A549 (cell line): ENCODE measurements around the gene UTP15. TPM values are rescaled to one million over a fixed set of nuclear protein-coding genes. Genes with fewer than 3 reads are reported as not detected.

Experiments
- ATAC-seq, 2 experiments: fragments of 200-7000 bp in 1 of 2; fragments of >200 bp in 1 of 2; cut with Nextera tagmentation in 1 of 2; cut with Tn5 transposase in 1 of 2; 3 replicates each; pipeline versions ENCODE4 v1.8.0 to v1.9.1; 2018 to 2020; ENCODE audit warnings: mild to moderate bottlenecking in 1 of 2, moderate library complexity in 1 of 2
- CTCF ChIA-PET: fragments of 300-600 bp; sonication (Branson Sonifier 250); formaldehyde crosslinking; extraction: SDS; loops from one replicate; lab custom pipeline; 2021; ENCODE audit warnings: antibody characterized with exemption, inconsistent platforms; lab: Yijun Ruan, JAX
- POLR2A ChIA-PET: fragments of 350-600 bp; formaldehyde crosslinking; extraction: SDS; loops from one replicate; lab custom pipeline; 2021; ENCODE audit warnings: antibody characterized with exemption, inconsistent platforms; lab: Yijun Ruan, JAX
- DNase-seq, 2 experiments: peaks; one replicate each; pipeline versions ENCODE4 v3.0.0 to v3.0.0-alpha.2; 2011 to 2016; ENCODE audit warnings: low read depth in 1 of 2, low spot score in 1 of 2
- FAIRE-seq: peaks from 2 replicates; lab custom pipeline; 2011; peaks lifted over from hg19 to GRCh38; lab: Jason Lieb, UNC
- H3K27ac ChIP-seq, 2 experiments: fragments of >200 bp; sonication (Bioruptor Twin); formaldehyde crosslinking; 3 replicates each; pipeline ENCODE4 v1.5.1; 2016 to 2017
- H3K4me1 ChIP-seq: fragments of >200 bp; sonication (Bioruptor Twin); formaldehyde crosslinking; 3 replicates; pipeline ENCODE4 v1.6.1; 2016
- H3K4me2 ChIP-seq: fragments of >200 bp; sonication (Bioruptor Twin); formaldehyde crosslinking; 3 replicates; pipeline ENCODE4 v1.6.1; 2016
- H3K4me3 ChIP-seq: fragments of >200 bp; sonication (Bioruptor Twin); formaldehyde crosslinking; 3 replicates; pipeline ENCODE4 v1.5.1; 2016
- H3K9me3 ChIP-seq: fragments of >200 bp; sonication (Bioruptor Twin); formaldehyde crosslinking; 3 replicates; pipeline ENCODE4 v1.6.1; 2016
- BHLHE40 ChIP-seq: IDR thresholded peaks from 2 replicates; pipeline ENCODE4 v1.6.1; 2012; ENCODE audit warnings: low read depth, low read length, inconsistent platforms
- CEBPB ChIP-seq, 2 experiments: fragments of >200 bp in 1 of 2; sonication (Bioruptor Twin) in 1 of 2; formaldehyde crosslinking in 1 of 2; IDR thresholded peaks; 2 replicates each; pipeline ENCODE4 v1.6.1; 2012 to 2016
- CHD4 ChIP-seq: fragments of 200-600 bp; sonication (generic); IDR thresholded peaks from 2 replicates; pipeline ENCODE4 v1.6.1; 2016; ENCODE audit warnings: antibody characterized with exemption, mild to moderate bottlenecking, borderline replicate concordance
- EHF ChIP-seq: fragments of 250-450 bp; sonication (Bioruptor Pico); IDR thresholded peaks from 2 replicates; pipeline ENCODE4 v1.5.0; 2020; ENCODE audit warnings: mild to moderate bottlenecking
- FOSL2 ChIP-seq, 2 experiments: fragments of 450-650 bp in 1 of 2; fragments of >200 bp in 1 of 2; sonication (Bioruptor Twin) in 1 of 2; formaldehyde crosslinking; IDR thresholded peaks; 2 replicates each; pipeline versions ENCODE4 v1.5.0 to v1.6.1; 2016 to 2020; ENCODE audit warnings: mild to moderate bottlenecking in 1 of 2, moderate library complexity in 1 of 2
- JUN ChIP-seq, 2 experiments: fragments of >200 bp; sonication (Bioruptor Twin); formaldehyde crosslinking; IDR thresholded peaks; 2 replicates in 1 of 2; 3 replicates in 1 of 2; pipeline ENCODE4 v1.6.1; 2016 to 2017
- NPAS2 ChIP-seq: fragments of 250-450 bp; sonication (Bioruptor Pico); IDR thresholded peaks from 2 replicates; pipeline ENCODE4 v1.8.0; 2022; ENCODE audit warnings: mild to moderate bottlenecking, moderate library complexity, borderline replicate concordance
- POLR2AphosphoS2 ChIP-seq: conservative IDR thresholded peaks from 2 replicates; pipeline ENCODE4 v1.6.1; 2012; ENCODE audit warnings: low read length, improper control_type of control experiment, inconsistent platforms
- RAD21 ChIP-seq, 2 experiments: fragments of >200 bp in 1 of 2; sonication (Bioruptor Twin) in 1 of 2; formaldehyde crosslinking in 1 of 2; IDR thresholded peaks in 1 of 2; conservative IDR thresholded peaks in 1 of 2; 2 replicates in 1 of 2; 3 replicates in 1 of 2; pipeline ENCODE4 v1.6.1; 2012 to 2018; ENCODE audit warnings: inconsistent platforms in 1 of 2
- RARB ChIP-seq: fragments of 250-450 bp; sonication (Bioruptor Pico); IDR thresholded peaks from 2 replicates; pipeline ENCODE4 v1.8.0; 2021; ENCODE audit warnings: mild to moderate bottlenecking, moderate library complexity
- RCOR1 ChIP-seq: fragments of 150-350 bp; IDR thresholded peaks from 2 replicates; pipeline ENCODE4 v1.6.1; 2014; ENCODE audit warnings: antibody characterized with exemption, low read length, low read depth
- RFX5 ChIP-seq: fragments of 450-650 bp; IDR thresholded peaks from 2 replicates; pipeline ENCODE4 v1.7.1; 2014; ENCODE audit warnings: antibody characterized with exemption, mild to moderate bottlenecking, moderate library complexity
- ZNF302 ChIP-seq: fragments of 250-450 bp; sonication (Bioruptor Pico); IDR thresholded peaks from 2 replicates; pipeline ENCODE4 v1.9.0; 2021; ENCODE audit warnings: inconsistent platforms, mild to moderate bottlenecking, moderate library complexity
- WGBS: methylation state at CpG from one replicate; pipeline ENCODE4 v1.1.6; 2017; ENCODE audit errors: missing lambda C conversion rate; 5-methylcytosine and 5-hydroxymethylcytosine counted together
- polyA plus RNA-seq, 4 experiments: library from polyadenylated mRNA; depleted of rRNA in 3 of 4; stranded (reverse); fragments of >200 nt; fragmentation: RNase III in 1 of 4; extraction: RNeasy Plus Mini Kit Qiagen cat#74134 plus additional on column Dnase treatment in 1 of 4; gene quantifications; 2 replicates in 3 of 4; 3 replicates in 1 of 4; pipeline ENCODE4 v1.2.3, GENCODE V29; 2011 to 2017
- TF ChIP-seq, protein P1 (sequence below): fragments of >200 bp; sonication (Bioruptor Twin); formaldehyde crosslinking; IDR thresholded peaks from 3 replicates; pipeline ENCODE4 v1.5.1; 2016
- TF ChIP-seq, protein P2 (sequence below): IDR thresholded peaks from 2 replicates; pipeline ENCODE4 v1.6.1; 2012
- TF ChIP-seq, protein P3 (sequence below): fragments of 250-450 bp; sonication (Bioruptor Pico); IDR thresholded peaks from 2 replicates; pipeline ENCODE4 v1.5.0; 2020; ENCODE audit warnings: low read depth, mild to moderate bottlenecking, moderate library complexity
- TF ChIP-seq, protein P4 (sequence below): fragments of >200 bp; sonication (Bioruptor Twin); formaldehyde crosslinking; IDR thresholded peaks from 2 replicates; pipeline ENCODE4 v1.6.1; 2016

UTP15 gene
- polyA plus RNA-seq, 2 of the 4 experiments (the other 2 are of a cell fraction): 21.6 to 44.0 TPM

DNA sequence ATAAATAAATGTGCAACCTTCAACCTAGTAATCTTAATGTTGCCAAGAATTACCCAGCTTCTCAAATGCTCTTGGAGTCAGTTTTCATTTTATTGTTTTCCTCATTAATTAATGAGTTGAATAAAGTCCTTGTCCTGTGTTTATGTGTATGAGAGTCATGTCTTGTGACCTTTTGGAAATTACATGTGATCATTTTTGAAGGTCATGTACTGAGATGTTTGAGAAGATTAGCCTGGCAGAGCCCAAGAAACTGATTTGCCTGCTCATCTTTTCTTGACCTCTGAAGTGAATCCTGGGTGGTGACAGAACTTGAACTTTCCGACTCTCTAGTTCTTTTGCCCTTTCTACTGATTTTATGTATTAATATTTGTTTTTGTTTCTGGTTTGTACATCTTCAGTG lies 15.5 kb upstream of the UTP15 start (continued):
- TF ChIP-seq, protein P1, sequence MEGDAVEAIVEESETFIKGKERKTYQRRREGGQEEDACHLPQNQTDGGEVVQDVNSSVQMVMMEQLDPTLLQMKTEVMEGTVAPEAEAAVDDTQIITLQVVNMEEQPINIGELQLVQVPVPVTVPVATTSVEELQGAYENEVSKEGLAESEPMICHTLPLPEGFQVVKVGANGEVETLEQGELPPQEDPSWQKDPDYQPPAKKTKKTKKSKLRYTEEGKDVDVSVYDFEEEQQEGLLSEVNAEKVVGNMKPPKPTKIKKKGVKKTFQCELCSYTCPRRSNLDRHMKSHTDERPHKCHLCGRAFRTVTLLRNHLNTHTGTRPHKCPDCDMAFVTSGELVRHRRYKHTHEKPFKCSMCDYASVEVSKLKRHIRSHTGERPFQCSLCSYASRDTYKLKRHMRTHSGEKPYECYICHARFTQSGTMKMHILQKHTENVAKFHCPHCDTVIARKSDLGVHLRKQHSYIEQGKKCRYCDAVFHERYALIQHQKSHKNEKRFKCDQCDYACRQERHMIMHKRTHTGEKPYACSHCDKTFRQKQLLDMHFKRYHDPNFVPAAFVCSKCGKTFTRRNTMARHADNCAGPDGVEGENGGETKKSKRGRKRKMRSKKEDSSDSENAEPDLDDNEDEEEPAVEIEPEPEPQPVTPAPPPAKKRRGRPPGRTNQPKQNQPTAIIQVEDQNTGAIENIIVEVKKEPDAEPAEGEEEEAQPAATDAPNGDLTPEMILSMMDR: no peak
- TF ChIP-seq POLR2AphosphoS2: no peak
- no peak for TF ChIP-seq BHLHE40
- TF ChIP-seq JUN (IDR thresholded peaks at IDR 0.05): no peak

DNA sequence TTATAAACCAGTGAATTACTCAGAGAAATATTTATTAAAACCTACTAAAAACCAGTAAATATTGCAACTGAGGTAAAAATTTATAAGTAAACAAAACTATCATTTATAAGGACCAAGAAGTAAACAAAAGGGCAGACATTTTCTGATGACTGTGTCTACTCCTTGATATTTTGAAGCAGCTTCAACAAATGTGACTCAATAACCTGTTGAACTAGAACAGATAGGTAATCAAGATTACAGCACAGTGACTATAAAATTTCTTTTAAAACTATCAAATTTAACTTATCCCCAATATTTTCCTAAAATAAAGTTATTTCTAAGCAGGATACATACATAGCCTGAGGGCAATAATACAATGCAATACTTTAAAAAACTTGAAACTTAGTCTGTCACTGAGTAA lies 12.9 kb upstream of the UTP15 start:
- no peak for ATAC-seq
- H3K4me2 ChIP-seq: no peak overlapping the region
- ChIA-PET CTCF (interaction anchor here (5.0 kb wide), 1 partner anchor 15 kb away, joined by 25 read pairs; no protein-coding TSS in a partner anchor), POLR2A (no interaction called here)
- H3K27ac ChIP-seq: no peak overlapping the region
- TF ChIP-seq, protein P1: no peak
- TF ChIP-seq EHF (CRISPR knock-in tag) (no peak), RARB (CRISPR knock-in tag) (no peak), ZNF302 (CRISPR knock-in tag) (no peak), RCOR1 (no peak), CHD4 (no peak), CEBPB (IDR thresholded peaks at IDR 0.05) (no peak), FOSL2 (IDR thresholded peaks at IDR 0.05) (no peak), FOSL2 (CRISPR knock-in tag; IDR thresholded peaks at IDR 0.05) (no peak)
- no peaks in the 10 kb centered on the region for H3K9me3 ChIP-seq
- no peak overlapping the region for H3K4me3 ChIP-seq
- no peak for DNase-seq
- no peak for FAIRE-seq
- H3K4me1 ChIP-seq: no peaks in the 10 kb centered on the region

DNA sequence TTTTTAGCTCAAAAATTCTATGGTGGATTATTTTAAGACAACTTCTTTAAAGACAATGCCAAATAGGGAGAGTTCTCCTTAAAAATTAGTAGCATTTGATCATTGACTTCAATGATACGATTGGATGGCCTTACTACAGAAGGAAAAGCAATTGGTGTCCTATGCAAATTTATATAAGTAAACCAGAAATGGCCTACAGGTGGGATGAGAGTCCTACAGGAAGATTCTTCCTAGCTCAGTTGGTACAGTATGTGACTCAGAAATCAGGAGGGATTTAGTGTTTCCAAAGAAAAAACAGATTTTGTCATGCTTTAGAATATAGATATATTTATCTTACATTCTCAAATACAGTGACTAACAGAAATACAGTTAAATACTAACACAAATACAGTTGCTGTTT lies 6.6 kb upstream of the UTP15 start:
- FAIRE-seq (no peak), DNase-seq (peak; percentile 47 to 51), ATAC-seq (peak; percentile 79 to 83; a peak in 4 of 6 replicates)
- ChIA-PET CTCF (interaction anchor here (0.8 to 3.6 kb wide), 7 partner anchors 10 to 1090 kb away, joined by 3 to 13 read pairs (median 3); no protein-coding TSS in a partner anchor), POLR2A (no interaction called here)
- no peak overlapping the region for H3K4me2 ChIP-seq
- H3K9me3 ChIP-seq: no peaks in the 10 kb centered on the region
- WGBS: 41% methylated on average over 1 of the region's 1 CpG
- H3K4me1 ChIP-seq: peaks cover 2% of the 10 kb centered on the region; the same call in 1 of the 3 replicates
- TF ChIP-seq, protein P2, sequence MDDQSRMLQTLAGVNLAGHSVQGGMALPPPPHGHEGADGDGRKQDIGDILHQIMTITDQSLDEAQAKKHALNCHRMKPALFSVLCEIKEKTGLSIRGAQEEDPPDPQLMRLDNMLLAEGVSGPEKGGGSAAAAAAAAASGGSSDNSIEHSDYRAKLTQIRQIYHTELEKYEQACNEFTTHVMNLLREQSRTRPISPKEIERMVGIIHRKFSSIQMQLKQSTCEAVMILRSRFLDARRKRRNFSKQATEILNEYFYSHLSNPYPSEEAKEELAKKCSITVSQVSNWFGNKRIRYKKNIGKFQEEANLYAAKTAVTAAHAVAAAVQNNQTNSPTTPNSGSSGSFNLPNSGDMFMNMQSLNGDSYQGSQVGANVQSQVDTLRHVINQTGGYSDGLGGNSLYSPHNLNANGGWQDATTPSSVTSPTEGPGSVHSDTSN: no peak
- TF ChIP-seq, protein P3, sequence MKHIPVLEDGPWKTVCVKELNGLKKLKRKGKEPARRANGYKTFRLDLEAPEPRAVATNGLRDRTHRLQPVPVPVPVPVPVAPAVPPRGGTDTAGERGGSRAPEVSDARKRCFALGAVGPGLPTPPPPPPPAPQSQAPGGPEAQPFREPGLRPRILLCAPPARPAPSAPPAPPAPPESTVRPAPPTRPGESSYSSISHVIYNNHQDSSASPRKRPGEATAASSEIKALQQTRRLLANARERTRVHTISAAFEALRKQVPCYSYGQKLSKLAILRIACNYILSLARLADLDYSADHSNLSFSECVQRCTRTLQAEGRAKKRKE (CRISPR knock-in tag): no peak
- TF ChIP-seq, protein P1: peak; percentile 24; the same call in 2 of the 3 replicates
- TF ChIP-seq CEBPB (IDR thresholded peaks at IDR 0.05): no peak
- TF ChIP-seq RFX5: no peak
- TF ChIP-seq, protein P4, sequence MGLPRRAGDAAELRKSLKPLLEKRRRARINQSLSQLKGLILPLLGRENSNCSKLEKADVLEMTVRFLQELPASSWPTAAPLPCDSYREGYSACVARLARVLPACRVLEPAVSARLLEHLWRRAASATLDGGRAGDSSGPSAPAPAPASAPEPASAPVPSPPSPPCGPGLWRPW: no peak
- TF ChIP-seq NPAS2 (CRISPR knock-in tag): no peak
- peak; percentile 33 to 49; a peak in 3 of 5 replicates for TF ChIP-seq RAD21 (conservative IDR thresholded peaks at IDR 0.05 in 1 of 2, IDR thresholded peaks at IDR 0.05 in 1 of 2)
- no peak for TF ChIP-seq FOSL2 (IDR thresholded peaks at IDR 0.05)
- no peak for TF ChIP-seq FOSL2 (CRISPR knock-in tag; IDR thresholded peaks at IDR 0.05)
- H3K4me3 ChIP-seq: no peak overlapping the region
- H3K27ac ChIP-seq: no peak overlapping the region
